ENCODE results near the gene PPFIBP2.

- no peak for TF ChIP-seq CTCF (IDR thresholded peaks at IDR 0.05)
- TF ChIP-seq POLR2AphosphoS5 (IDR thresholded peaks at IDR 0.05), result no peak
These were observed 71.1 kb downstream of the PPFIBP2 start for GRCh38 chr11:7584910-7585309.

All from stomach (tissue), 4 donors.